Activated CD8-positive, alpha-beta memory T cell treated with anti-CD3 and anti-CD28 coated beads, Interleukin-2, amount 50 U/mL, for 1 hour (primary cell): Measurements from ENCODE around the gene TMEM14A.
"Not testable (repeated sequence)": the region's sequence is repeated elsewhere in the genome, so short reads cannot be mapped to it uniquely, and the experiment has no call there.

ENCODE experiments used
- DNase-seq: peaks from one replicate; pipeline ENCODE4 v3.0.0-alpha.2; 2020; ENCODE audit errors: extremely low read depth

The TMEM14A gene

GRCh38 chr6:52697903-52698302, 27.0 kb downstream of the TMEM14A start:
- DNase-seq: no peak

GRCh38 chr6:52704060-52704459, 33.1 kb downstream of the TMEM14A start:
- DNase-seq: no peak

GRCh38 chr6:52704781-52705502, 34.0 kb downstream of the TMEM14A start:
- not testable (repeated sequence) for DNase-seq

GRCh38 chr6:52706001-52706400, 35.1 kb downstream of the TMEM14A start:
- no peak for DNase-seq

- no peak for DNase-seq
Observed at GRCh38 chr6:52707963-52708680, 37.2 kb downstream of the TMEM14A start.

- DNase-seq: no peak
Observed at GRCh38 chr6:52712136-52712535, 41.2 kb downstream of the TMEM14A start.

- not testable (repeated sequence) for DNase-seq
Observed at GRCh38 chr6:52714761-52715160, 43.8 kb downstream of the TMEM14A start.

GRCh38 chr6:52718550-52718949, 47.6 kb downstream of the TMEM14A start:
- no peak for DNase-seq

GRCh38 chr6:52720321-52720720, 49.4 kb downstream of the TMEM14A start:
- DNase-seq: no peak

GRCh38 chr6:52724042-52724405, 53.1 kb downstream of the TMEM14A start:
- DNase-seq: no peak

- peak; percentile 3 for DNase-seq
Observed at GRCh38 chr6:52724406-52725121, 53.7 kb downstream of the TMEM14A start.

GRCh38 chr6:52725143-52725534, 54.2 kb downstream of the TMEM14A start:
- DNase-seq: no peak

- no peak for DNase-seq
Observed at GRCh38 chr6:52725535-52726192, 54.8 kb downstream of the TMEM14A start.

GRCh38 chr6:52726193-52726542, 55.3 kb downstream of the TMEM14A start:
- DNase-seq: no peak

- DNase-seq: no peak
Observed at GRCh38 chr6:52726741-52727535, 56.0 kb downstream of the TMEM14A start.

GRCh38 chr6:52727908-52728307, 57.0 kb downstream of the TMEM14A start:
- DNase-seq: no peak

GRCh38 chr6:52728394-52728793, 57.5 kb downstream of the TMEM14A start:
- no peak for DNase-seq

- DNase-seq: no peak
Observed at GRCh38 chr6:52729576-52729975, 58.7 kb downstream of the TMEM14A start.

GRCh38 chr6:52731719-52732118, 60.8 kb downstream of the TMEM14A start:
- no peak for DNase-seq

GRCh38 chr6:52733172-52733571, 62.3 kb downstream of the TMEM14A start:
- no peak for DNase-seq

GRCh38 chr6:52734072-52734471, 63.2 kb downstream of the TMEM14A start:
- no peak for DNase-seq

GRCh38 chr6:52735071-52735470, 64.2 kb downstream of the TMEM14A start:
- no peak for DNase-seq
